ENCODE results near the gene MT1B.
A peak's percentile ranks its signal among the peaks of the same experiment; 100 is the strongest.
"Not testable (repeated sequence)": the region's sequence is repeated elsewhere in the genome, so short reads cannot be mapped to it uniquely, and the experiment has no call there.

Gene MT1B

DNA sequence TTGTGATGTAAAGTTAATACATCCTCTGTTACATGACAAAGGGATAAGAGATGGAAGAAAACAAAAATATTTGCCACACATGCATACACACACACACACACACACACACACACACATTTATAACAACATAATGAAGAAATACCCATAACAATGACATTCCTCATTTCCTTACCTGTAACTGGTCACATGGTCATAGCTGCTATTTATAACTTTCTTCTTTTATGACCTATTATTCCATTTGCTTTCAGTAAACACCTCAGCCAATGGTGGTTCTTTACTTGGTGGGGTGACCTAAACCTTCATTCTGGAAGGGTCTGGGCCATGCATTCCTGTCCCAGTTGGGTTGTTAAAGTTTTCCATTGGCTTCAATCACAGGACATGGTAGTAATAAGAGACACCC lies 38.0 kb upstream of the MT1B start:
- no peak overlapping the region for H3K27ac ChIP-seq
- TF ChIP-seq, protein P1, sequence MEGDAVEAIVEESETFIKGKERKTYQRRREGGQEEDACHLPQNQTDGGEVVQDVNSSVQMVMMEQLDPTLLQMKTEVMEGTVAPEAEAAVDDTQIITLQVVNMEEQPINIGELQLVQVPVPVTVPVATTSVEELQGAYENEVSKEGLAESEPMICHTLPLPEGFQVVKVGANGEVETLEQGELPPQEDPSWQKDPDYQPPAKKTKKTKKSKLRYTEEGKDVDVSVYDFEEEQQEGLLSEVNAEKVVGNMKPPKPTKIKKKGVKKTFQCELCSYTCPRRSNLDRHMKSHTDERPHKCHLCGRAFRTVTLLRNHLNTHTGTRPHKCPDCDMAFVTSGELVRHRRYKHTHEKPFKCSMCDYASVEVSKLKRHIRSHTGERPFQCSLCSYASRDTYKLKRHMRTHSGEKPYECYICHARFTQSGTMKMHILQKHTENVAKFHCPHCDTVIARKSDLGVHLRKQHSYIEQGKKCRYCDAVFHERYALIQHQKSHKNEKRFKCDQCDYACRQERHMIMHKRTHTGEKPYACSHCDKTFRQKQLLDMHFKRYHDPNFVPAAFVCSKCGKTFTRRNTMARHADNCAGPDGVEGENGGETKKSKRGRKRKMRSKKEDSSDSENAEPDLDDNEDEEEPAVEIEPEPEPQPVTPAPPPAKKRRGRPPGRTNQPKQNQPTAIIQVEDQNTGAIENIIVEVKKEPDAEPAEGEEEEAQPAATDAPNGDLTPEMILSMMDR (conservative IDR thresholded peaks at IDR 0.05): no peak

DNA sequence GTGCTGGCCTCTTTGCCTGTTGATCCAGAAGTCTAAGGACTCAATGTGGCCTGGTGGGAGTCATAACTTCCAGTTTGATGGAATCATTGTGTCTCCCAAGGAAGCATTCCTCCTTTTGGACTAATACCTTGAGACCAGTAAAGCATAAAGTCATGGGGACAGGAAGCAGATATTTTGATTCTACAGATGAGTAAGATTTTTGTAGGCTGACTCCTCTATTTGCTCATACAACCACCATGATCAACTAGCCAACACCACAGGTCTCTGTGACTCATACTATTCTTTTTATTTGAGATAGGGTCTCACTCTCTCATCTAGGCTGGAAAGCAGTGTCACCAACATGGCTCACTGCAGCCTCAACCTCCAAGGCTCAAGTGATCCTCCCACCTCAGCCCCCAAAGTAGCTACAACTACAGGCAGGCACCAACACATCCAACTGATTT lies 37.1 kb upstream of the MT1B start:
- H3K27ac ChIP-seq: no peak overlapping the region

DNA sequence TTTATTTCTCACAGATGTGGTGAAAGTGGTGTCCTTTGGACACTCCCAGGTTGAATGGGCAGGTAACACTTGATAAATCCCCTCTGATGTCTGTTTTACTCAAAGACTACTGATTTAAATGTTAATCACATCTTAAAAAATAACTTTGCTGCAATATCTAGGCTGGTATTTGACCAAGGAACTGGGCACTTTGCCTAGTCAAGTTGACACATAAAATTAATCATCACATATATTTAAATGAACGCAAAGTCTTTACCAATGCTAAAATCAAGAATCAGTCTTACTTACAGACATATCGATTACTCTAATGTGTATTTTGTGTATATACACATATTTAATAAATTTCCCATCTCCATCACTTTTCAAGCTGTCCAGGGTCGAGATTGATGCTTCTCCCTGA lies 36.3 kb upstream of the MT1B start:
- H3K27ac ChIP-seq: no peak overlapping the region
- TF ChIP-seq, protein P1 (conservative IDR thresholded peaks at IDR 0.05): no peak

More for the DNA sequence above, 37.1 kb upstream of the MT1B start:
- TF ChIP-seq, protein P1 (conservative IDR thresholded peaks at IDR 0.05): no peak

DNA sequence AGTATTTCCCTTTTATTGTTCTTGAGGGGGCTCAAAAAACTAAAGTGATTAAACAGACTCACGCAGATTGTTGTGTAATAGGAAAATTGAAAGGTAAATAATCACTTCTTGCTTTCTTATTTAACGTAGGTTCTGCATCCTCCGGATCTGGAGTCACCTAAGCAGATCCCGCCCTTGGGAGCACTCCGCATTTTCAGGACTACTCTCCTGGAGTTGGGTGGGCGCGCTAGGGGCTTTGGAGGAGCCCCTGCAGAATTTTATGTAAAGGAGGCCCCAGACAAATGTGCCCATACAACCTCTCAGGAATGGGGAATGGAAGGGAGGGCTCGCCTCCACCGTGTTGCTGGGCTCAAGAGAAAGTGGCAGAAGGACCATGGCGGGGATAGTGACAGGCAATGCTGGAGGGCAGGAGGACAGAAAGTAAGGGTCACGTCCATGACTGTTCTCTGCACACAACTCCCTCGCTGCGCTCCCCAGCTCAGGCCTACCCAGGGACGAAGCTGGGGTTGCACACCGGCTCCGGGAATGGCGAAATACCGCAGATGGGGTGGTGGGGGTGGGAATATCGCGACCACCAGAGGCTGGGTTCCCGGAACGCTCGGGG lies 35.0 kb upstream of the MT1B start:
- peak overlapping the region; percentile 19; the same call in 1 of the 2 replicates for H3K27ac ChIP-seq
- TF ChIP-seq, protein P1 (conservative IDR thresholded peaks at IDR 0.05): no peak

DNA sequence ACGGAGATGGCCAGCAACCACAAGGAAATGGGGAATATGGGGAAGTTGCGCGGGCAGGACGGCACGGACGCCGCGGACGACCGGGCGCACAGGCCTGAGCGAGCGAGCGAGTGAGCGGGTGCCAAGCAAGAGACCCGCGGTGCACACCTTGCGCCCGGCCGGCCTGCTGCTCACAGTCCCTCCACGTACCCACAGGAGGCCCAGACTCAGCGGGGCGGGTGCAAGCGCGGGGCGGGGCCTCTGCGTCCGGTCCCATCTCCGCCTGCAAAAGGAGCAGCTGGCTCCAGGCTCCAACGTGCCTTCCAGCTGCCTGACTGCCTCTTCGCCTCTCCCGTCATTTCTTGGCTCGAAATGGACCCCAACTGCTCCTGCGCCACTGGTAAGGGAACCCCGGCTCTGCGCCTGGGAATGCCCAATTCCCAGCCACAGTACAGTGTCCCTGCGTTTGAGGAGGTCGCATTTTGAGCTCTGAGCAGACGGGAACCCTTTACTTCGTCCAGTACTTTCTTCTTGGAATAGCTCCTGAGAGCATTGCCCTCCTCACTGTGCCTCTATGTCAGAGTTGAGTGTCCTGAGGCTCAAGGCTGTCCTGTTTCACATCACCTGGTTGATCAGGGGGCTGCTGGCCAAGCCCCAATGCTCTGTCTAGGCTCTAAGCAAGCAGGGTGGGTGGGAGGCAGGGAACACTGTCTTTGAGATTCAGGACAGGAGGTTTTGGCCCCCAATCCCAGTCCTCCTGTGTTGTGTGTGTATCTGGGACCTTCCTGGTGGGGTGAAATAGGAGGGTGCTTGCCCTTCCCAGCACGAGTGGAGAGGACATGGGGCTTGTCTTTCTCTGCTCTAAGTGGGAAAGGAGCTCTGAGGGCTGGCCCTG lies 34.2 kb upstream of the MT1B start:
- TF ChIP-seq, protein P1 (conservative IDR thresholded peaks at IDR 0.05): no peak
- peak overlapping the region; percentile 19; the same call in 1 of the 2 replicates for H3K27ac ChIP-seq

DNA sequence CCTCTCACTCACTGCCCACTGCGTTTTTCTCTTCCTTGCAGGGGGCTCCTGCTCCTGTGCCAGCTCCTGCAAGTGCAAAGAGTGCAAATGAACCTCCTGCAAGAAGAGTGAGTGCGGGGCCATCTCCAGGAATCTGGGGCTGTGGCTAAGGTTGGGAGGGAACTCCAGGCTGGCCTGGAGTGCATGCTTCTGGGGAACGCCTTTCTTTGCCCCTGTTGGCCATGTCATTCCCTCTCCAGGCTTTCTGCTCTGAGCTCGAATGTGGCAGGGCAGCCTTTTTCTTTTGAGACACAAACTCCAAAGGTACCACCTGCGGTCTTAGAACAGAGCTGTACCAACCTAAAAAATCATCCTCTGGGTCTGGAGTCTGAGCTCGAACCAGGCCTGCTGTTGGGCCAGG lies 33.5 kb upstream of the MT1B start:
- TF ChIP-seq, protein P1 (conservative IDR thresholded peaks at IDR 0.05): no peak
- no peak overlapping the region for H3K27ac ChIP-seq

DNA sequence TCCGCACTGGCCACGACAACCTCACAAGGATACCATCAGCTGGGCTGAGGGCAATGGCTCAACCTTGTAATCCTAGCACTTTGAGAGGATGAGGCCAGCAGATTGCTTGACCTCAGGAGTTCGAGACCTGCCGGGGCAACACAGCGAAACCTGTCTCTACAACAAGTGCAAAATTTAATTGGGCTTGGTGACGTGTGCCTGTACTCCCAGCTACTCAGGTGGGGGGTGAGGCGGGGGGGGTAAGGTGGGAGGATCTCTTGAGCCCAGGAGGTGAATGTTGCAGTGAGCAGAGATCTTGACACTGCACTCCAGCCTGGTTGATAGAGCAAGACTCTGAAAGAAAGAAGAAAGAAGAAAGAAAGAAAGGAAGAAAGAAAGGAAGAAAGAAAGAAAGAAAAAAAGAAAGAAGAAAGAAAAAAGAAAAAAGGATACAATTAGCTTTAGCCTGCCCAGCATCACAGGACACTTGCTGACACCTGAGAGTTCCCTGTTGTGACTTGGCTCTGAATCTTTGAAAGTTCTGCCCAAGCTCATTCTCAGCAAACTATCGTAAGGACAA lies 31.3 kb upstream of the MT1B start:
- TF ChIP-seq, protein P1 (conservative IDR thresholded peaks at IDR 0.05): no peak
- no peak overlapping the region for H3K27ac ChIP-seq

DNA sequence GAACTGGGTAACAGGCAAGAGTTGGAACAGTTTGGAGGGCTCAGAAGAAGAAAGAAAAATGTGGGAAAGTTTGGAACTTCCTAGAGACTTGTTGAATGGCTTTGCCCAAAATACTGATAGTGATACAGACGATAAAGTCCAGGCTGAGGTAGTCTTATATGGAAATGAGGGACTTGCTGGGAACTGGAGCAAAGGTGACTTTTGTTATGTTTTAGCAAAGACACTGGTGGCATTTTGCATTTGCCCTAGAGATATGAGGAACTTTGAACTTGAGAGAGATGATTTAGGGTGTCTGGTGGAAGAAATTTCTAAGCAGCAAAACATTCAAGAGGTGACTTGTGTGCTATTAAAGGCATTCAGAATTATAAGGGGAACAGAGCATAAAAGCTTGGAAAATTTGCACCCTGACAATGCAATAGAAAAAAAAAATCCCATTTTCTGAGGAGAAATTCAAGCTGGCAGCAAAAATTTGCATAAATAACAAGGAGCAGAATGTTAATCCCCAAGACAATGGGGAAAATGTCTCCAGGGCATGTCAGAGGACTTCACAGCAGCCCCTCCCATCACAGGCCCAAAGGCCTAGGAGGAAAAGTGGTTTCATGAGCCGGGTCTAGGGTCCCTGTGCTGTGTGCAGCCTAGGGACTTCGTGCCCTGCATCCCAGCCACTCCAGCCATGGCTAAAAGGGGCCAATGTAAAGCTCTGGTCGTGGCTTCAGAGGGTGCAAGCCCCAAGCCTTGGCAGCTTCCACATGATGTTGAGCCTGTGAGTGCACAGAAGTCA lies 29.8 kb upstream of the MT1B start:
- not testable (repeated sequence) for H3K27ac ChIP-seq

DNA sequence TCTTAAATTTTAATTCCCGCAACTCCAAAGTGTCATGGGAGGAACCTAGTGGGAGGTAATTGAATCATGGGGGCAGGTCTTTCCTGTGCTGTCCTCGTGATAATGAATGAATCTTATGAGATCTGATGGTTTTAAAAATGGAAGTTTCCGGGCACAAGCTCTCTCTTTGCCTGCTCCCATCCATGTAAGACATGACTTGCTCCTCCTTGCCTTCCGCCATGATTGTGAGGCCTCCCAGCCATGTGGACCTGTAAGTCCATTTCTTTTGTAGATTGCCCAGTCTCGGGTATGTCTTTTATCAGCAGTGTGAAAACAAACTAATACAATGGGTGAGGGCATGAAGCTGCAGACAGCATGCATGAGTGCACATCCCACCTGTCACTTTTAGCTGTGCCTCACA lies 28.5 kb upstream of the MT1B start:
- H3K27ac ChIP-seq: not testable (repeated sequence)

All from VCaP (cell line).